Activated naive CD4-positive, alpha-beta T cell (primary cell): ENCODE results near the gene ZCCHC8.
"Not testable (repeated sequence)": the region's sequence is repeated elsewhere in the genome, so short reads cannot be mapped to it uniquely, and the experiment has no call there.

Experiments
- DNase-seq, 4 experiments: peaks; one replicate each; lab custom pipeline; 2025; lab: John Stamatoyannopoulos, UW

Gene ZCCHC8

DNA sequence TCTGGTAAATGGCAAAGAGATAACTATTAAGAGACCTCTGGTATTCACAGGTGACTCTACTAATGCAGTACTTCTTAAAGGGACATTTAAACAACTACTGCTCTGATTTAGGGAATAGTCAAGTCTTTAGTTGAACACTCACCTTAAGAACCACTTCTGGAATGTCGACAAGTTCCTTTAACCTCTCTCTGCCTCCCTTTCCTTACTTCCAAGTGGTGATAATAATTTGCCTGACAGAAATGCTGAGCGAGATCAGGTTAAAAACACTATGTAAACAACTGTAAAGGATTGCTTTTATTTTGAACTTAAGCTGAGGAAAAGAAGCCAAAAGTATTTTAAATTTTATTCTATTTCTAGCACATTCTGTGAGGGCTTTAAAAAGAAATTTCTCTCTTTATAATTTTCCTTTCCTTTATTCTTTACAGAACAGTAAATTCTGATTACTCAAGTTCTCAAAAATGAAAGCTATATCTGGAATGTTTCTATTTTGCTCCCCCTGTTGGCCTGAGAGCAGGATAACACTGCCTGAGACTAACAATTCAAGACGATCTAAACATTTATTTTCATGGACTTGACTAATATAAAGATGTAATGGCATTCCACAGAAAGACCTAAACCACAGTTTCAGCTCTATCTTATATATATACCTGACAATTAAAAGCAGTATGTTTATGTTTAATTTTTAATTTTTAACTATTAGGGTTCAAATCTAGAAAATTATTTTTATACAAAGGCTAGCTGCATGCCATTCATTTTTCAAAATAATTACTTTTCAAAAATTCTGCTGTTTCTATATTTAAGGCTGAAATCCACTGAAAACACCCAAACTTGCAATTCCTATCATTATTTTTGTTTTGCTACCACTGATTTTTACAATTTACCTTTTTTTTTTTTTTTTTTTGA lies 29.2 kb downstream of the ZCCHC8 start:
- no peak for DNase-seq

DNA sequence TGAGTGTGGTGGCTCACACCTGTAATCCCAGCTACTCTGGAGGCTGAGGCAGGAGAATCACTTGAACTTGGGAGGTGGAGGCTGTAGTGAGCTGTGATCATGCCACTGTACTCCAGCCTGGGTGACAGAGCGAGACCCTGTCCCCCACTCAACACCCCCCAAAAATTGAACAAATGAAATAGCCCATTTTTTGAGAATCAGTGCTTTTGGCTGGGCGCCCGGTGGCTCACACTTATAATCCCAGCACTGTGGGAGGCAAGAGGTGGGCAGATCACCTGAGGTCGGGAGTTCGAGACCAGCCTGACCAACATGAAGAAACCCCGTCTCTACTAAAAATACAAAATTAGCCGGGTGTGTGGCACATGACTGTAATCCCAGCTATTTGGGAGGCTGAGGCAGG lies 30.2 kb downstream of the ZCCHC8 start:
- DNase-seq = not testable (repeated sequence)

GRCh38 chr12:122469856-122470255 lies 30.9 kb downstream of the ZCCHC8 start:
- not testable (repeated sequence) for DNase-seq

GRCh38 chr12:122467983-122468382 lies 32.7 kb downstream of the ZCCHC8 start:
- DNase-seq = no peak

DNA sequence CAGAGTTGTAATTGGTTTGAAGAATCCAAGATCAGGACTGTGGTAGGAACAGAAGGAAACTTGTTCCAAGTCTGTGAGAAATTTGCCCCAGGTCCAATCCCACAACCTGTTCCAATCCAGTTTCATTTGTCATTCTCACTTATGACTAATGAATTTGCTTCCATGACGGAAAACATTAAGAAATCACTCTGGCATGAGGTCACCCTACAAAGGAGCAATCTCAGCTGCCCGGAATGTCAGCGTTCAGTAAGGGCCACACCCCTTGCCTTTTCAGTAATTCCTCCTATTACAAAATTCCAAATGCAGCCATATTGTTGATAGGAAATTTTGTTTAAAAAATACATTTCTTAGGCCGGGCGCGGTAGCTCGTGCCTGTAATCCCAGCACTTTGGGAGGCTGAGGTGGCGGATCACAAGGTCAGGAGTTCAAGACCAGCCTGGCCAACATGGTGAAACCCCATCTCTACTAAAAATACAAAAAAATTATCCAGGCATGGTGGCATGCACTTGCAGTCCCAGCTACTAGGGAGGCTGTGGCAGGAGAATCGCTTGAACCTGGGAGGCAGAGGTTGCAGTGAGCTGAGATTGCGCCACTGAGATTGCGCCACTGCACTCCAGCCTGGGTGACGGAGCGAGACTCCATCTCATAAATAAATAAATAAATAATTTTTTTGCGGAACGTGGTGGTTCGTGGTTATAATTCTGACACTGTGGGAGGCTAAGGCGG lies 36.3 kb downstream of the ZCCHC8 start:
- not testable (repeated sequence) for DNase-seq

DNA sequence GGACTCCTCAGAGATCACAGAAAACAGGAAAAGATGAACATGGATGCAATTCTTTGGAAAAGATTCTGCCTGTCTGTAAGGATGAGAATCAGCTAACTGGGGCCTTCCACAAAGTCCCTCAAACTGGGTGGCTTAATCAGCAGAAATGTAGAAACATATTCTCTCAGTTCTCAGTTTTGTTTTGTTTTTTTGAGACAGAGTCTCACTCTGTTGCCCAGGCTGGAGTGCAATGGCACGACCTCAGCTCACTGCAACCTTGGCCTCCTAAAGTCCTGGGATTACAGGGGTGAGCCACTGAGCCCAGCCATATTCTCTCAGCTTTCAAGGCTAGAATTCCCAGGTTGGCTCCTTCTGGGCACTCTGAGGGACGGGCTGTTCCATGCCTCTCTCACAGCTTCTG lies 40.1 kb downstream of the ZCCHC8 start:
- DNase-seq = no peak

GRCh38 chr12:122460061-122460460 lies 40.7 kb downstream of the ZCCHC8 start:
- DNase-seq = no peak

GRCh38 chr12:122459211-122459610 lies 41.5 kb downstream of the ZCCHC8 start:
- no peak for DNase-seq

DNA sequence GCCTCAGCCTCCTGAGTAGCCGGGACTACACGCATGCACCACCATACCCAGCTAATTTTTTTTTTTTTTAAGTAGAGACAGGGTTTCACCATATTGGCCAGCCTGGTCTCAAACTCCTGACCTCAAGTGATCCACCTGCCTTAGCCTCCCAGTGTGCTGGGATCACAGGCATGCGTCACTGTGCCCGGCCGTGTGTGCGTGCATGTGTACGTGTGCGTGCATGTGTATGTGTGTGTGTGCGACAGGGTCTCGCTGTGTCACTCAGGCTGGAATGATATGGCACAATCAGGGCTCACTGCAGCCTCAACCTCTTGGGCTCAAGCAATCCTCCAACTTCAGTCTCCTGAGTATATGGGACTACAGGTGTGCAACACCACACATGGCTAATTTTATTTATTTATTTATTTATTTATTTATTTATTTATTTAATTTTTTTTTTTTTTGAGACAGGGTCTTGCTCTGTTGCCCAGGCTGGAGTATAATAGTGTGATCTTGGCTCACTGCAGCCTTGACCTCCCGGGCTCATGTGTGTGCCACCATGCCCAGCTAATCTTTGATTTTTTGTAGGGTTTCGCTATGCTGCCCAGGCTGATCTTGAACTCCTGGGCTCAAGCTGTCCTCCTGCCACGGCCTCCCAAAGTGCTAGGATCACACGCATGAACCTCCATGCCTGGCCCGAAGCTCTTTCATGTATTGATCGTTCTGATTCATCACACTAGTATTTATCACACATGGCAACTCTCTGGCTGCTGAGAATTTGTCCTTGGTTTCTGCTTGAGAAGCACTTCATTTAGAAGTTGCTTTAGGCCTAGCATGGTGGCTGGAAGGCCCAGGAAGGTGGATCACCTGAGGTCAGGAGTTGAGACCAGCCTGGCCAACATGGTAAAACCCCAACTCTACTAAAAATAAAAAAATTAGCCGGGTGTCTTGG lies 42.4 kb downstream of the ZCCHC8 start:
- no peak for DNase-seq

DNA sequence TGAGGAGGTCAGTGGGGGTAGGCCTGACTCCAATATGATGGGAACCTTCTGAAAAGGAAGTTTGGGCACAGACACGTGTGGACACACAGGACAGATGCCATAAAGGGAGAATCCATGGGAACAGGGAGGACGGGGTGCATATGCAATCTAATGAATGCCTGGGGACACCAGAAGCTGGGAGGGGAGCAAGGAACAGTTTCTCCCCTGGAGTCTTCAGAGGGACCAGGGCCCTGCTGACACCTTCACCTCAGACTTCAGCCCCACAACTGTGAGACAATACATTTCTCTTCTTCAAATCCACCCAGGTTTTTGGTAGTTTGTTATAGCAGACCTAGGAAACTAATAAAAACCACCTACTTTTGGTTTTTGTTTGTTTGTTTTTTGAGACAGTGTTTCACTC lies 43.1 kb downstream of the ZCCHC8 start:
- no peak for DNase-seq

DNA sequence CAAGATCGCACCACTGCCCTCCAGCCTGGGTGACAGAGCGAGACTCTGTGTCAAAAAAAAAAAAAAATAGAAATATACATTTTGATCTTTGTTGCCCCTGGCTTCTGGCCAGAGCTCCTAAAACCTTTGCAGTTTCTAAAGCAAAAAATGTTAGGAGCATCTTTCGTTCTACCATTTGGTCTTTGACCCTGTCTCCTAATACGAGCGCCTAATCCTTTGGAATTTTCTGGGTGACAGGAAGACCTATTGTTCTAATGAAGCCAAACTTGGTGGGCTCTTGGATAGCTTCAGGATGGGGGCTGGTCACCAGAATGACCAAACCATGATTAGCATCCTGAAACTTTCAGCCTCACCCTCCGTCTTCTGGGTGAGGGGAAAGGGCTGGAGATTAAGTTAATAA lies 46.0 kb downstream of the ZCCHC8 start:
- DNase-seq = no peak

DNA sequence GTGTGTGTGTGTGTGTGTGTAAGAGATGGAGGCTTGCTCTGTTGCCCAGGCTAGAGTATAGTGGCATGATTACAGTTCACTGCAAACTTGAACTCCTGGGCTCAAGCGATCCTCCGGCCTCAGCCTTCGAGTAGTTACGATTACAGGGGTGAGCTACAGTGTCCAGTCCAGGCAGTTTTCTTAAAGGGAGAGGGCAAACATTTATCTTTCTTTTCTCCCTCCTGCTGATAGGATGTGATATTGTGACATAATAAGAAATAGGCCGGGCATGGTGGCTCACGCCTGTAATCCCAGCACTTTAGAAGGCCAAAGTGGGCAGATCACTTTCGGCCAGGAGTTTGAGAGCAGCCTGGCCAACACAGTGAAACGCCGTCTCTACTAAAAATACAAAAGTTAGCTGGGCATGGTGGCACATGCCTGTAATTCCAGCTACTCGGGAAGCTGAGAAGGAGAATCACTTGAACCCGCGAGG lies 46.4 kb downstream of the ZCCHC8 start:
- no peak for DNase-seq

DNA sequence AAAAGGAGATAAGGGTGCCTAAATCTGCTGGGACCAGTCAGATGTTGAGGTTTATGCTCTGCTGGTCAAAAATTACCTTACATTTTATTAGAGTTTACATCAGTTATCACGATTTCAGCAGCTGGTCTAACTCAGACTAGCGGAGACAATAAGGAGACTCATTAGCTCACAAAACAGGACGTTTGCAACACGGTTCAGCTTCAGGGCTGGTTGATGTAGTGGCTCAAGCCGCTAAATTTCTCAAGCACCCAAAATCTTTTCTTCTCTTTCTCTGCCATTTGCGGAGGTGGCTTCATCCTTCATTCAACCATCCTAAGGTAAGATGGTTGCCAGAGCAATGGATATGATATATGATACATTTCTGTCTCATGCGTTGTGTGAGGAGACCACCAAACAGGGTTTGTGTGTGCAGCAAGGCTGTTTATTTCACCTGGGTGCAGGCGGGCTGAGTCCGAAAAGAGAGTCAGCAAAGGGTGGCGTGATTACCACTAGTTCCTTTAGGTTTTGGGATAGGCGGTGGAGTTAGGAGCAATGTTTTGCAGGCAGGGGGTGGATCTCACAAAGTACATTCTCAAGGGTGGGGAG lies 47.9 kb downstream of the ZCCHC8 start:
- no peak for DNase-seq

DNA sequence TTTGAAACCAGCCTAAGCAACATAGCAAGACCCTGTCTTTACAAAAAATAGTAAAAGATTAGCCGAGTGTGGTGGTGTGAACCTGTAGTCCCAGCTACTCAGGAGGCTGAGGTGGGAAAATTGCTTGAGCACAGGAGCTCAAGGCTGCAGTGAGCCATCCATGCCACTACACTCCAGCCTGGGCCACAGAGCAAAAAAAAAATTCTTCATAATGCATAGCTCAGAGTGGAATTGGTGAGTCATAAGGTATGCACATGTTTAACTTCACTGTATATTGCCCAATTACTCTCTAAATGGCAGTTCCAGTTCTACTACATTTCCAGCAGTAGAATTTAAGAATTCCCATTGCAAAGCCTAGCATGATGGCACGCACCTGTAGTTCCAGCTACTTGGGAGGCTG lies 51.4 kb downstream of the ZCCHC8 start:
- no peak for DNase-seq

DNA sequence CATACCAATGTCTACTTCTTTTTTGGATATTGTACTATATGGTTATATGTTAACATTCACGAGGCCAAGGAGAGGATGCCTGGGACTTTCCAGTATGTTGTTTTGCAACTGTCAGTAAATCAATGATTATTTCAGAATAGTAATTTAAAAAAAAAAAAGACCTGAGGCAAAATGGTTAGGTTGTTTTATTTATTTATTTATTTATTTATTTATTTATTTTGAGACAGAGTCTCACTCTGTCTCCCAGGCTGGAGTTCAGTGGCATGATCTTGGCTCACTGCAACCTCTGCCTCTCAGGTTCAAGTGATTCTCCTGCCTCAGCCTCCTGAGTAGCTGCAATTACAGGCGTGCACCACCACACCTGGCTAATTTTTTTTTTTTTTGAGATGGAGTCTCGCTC lies 52.9 kb downstream of the ZCCHC8 start:
- not testable (repeated sequence) for DNase-seq

DNA sequence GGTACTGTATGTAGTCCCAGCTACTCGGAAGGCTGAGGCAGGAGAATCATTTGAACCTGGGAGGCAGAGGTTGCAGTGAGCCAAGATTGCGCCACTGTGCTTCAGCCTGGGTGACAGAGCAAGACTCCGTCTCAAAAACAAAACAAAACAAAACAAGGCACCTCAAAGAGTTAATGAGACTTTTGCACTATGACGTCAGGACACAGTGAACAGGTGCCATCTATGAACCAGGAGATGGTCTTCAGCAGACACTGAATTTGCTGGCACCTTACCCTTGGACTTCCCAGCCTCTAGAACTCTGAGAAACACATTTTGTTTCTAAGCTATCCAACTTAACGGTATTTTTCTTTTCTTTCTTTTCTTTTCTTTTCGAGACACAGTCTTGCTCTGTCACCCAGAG lies 54.3 kb downstream of the ZCCHC8 start:
- DNase-seq = not testable (repeated sequence)

DNA sequence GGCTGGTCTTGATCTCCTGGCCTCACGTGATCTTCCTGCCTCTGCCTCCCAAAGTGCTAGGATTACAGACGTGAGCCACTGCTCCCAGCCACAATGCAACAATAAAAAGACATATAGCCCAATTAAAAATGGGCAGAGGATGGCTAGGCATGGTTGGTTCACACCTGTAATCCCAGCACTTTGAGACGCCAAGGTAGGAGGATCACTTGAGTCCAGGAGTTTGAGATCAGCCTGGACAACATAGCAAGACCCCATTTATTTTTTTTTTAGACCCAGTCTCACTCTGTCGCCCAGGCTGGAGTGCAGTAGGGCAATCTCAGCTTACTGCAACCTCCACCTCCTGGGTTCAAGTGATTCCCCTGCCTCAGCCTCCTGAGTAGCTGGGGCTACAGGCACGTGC lies 56.7 kb downstream of the ZCCHC8 start:
- DNase-seq = not testable (repeated sequence)

DNA sequence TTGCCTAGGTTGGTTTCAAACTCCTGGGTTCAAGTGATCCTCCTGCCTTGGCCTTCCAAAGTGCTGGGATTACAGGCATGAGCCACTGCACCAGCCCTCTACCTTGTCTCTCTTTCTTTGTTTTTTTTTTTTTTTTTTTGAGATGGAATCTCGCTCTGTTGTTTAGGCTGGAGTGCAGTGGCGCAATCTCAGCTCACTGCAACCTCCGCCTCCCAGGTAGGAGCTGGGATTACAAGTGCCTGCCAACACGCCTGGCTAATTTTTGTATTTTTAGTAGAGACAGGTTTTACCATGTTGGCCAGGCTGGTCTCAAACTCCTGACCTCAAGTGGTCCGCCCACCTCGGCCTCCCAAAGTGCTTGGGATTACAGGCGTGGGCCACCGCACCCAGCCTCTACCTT lies 61.9 kb downstream of the ZCCHC8 start:
- not testable (repeated sequence) for DNase-seq

DNA sequence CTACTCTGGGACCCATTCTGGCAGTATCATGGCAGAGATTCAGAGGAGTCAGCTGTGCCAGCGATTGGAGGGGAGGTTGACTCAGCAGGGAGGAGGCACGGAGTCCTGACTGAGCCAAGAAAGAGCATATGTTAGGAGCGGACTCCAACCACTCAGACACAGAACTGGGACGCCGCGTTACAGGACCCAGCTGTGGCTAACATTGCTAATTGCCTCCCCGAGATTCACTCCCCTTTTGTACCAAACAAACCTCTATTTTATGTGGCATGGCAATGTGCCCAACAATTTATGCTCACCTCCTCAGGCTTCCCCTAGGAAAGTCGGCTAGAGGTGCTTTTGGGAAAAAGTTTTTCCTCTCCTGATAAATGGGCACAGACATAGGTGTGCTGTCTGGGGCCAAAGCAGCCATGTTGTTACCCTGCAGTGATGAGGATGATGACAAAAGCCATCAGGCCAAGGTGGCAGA lies 63.0 kb downstream of the ZCCHC8 start:
- DNase-seq = no peak

- no peak for DNase-seq
Observed at GRCh38 chr12:122435186-122435585, 65.5 kb downstream of the ZCCHC8 start.

- DNase-seq = not testable (repeated sequence)
Observed at GRCh38 chr12:122429043-122429442, 71.7 kb downstream of the ZCCHC8 start.
